K562 (cell line): ENCODE data around the gene CALCOCO2. TPM values are rescaled to one million over a fixed set of nuclear protein-coding genes. Genes with fewer than 3 reads are reported as not detected.
A peak's percentile ranks its signal among the peaks of the same experiment; 100 is the strongest.

ENCODE experiments used
- ARNT ChIP-seq, 2 experiments: fragments of 450-650 bp; IDR thresholded peaks; 2 replicates each; pipeline ENCODE4 v1.6.1; 2016; ENCODE audit warnings: mild to moderate bottlenecking in 1 of 2
- BCOR ChIP-seq: fragments of 450-650 bp; IDR thresholded peaks from 2 replicates; pipeline ENCODE4 v1.6.1; 2016
- CEBPG ChIP-seq, 3 experiments: fragments of 200-800 bp in 1 of 3; sonication (Bioruptor generic) in 1 of 3; sonication (generic) in 1 of 3; formaldehyde crosslinking in 1 of 3; IDR thresholded peaks in 2 of 3; conservative IDR thresholded peaks in 1 of 3; 2 replicates each; pipeline versions ENCODE4 v1.6.1 to v1.8.0; 2016 to 2022; ENCODE audit warnings: missing compliant biosample characterization in 2 of 3, missing genetic modification characterization in 2 of 3, mild to moderate bottlenecking in 1 of 3, missing genetic modification reagents in 1 of 3
- CREM ChIP-seq: IDR thresholded peaks from 2 replicates; pipeline ENCODE4 v1.6.1; 2014; ENCODE audit warnings: antibody characterized with exemption, low read depth
- CXXC5 ChIP-seq: fragments of 250-450 bp; sonication (Bioruptor Pico); IDR thresholded peaks from 2 replicates; pipeline ENCODE4 v1.8.0; 2022; ENCODE audit warnings: inconsistent platforms, mild to moderate bottlenecking, moderate library complexity
- EGR1 ChIP-seq: fragments of 450-650 bp; conservative IDR thresholded peaks from 2 replicates; pipeline ENCODE4 v1.6.1; 2017; ENCODE audit warnings: mild to moderate bottlenecking
- EP400 ChIP-seq: fragments of 450-650 bp; IDR thresholded peaks from 2 replicates; pipeline ENCODE4 v1.6.1; 2017; ENCODE audit warnings: antibody characterized with exemption, mild to moderate bottlenecking, moderate library complexity
- FOXA3 ChIP-seq, 2 experiments: fragments of 450-650 bp in 1 of 2; sonication (generic) in 1 of 2; formaldehyde crosslinking; IDR thresholded peaks in 1 of 2; conservative IDR thresholded peaks in 1 of 2; 2 replicates each; pipeline versions ENCODE4 v1.4.0 to v1.8.0; 2020 to 2022; ENCODE audit warnings: mild to moderate bottlenecking in 2 of 2, missing genetic modification reagents in 1 of 2
- HCFC1 ChIP-seq: IDR thresholded peaks from 2 replicates; pipeline ENCODE4 v1.6.1; 2012; ENCODE audit warnings: low read depth, low read length, improper control_type of control experiment
- HDAC2 ChIP-seq: fragments of 450-650 bp; IDR thresholded peaks from 2 replicates; pipeline ENCODE4 v1.6.1; 2016; ENCODE audit warnings: mild to moderate bottlenecking
- MYC ChIP-seq, 2 experiments: fragments of 250-450 bp in 1 of 2; sonication (Bioruptor Pico) in 1 of 2; IDR thresholded peaks; 2 replicates each; pipeline versions ENCODE4 v1.5.1 to v1.6.1; 2012 to 2021; ENCODE audit warnings: low read depth in 2 of 2, borderline replicate concordance in 1 of 2, improper control_type of control experiment in 1 of 2, low read length in 1 of 2, mild to moderate bottlenecking in 1 of 2, moderate library complexity in 1 of 2
- NFIC ChIP-seq: fragments of 450-650 bp; IDR thresholded peaks from 2 replicates; pipeline ENCODE4 v1.6.1; 2017; ENCODE audit warnings: mild to moderate bottlenecking, inconsistent platforms
- PCBP1 ChIP-seq: fragments of 200-400 bp; formaldehyde crosslinking; IDR thresholded peaks from 2 replicates; pipeline ENCODE4 v1.6.1; 2018; ENCODE audit warnings: mild to moderate bottlenecking, low read depth, low read length; ENCODE audit not compliant: poor library complexity, severe bottlenecking
- PHB ChIP-seq: fragments of 250-450 bp; sonication (Bioruptor Pico); IDR thresholded peaks from 2 replicates; pipeline ENCODE4 v1.5.0; 2021
- RBBP5 ChIP-seq: fragments of 200-600 bp; sonication (generic); IDR thresholded peaks from 2 replicates; pipeline ENCODE4 v1.6.1; 2012; ENCODE audit warnings: borderline replicate concordance, mild to moderate bottlenecking, low read length, control low read depth, inconsistent platforms; ENCODE audit not compliant: insufficient read depth, poor library complexity, severe bottlenecking
- RUNX1 ChIP-seq: sonication (generic); IDR thresholded peaks from 2 replicates; pipeline ENCODE4 v1.6.1; 2016; ENCODE audit warnings: antibody characterized with exemption, low read depth
- SMAD4 ChIP-seq: fragments of 250-450 bp; sonication (Bioruptor Pico); conservative IDR thresholded peaks from 2 replicates; pipeline ENCODE4 v1.8.0; 2021; ENCODE audit warnings: inconsistent platforms, mild to moderate bottlenecking, moderate library complexity
- SMARCC2 ChIP-seq: fragments of 450-650 bp; IDR thresholded peaks from 2 replicates; pipeline ENCODE4 v1.6.1; 2017; ENCODE audit warnings: antibody characterized with exemption, moderate library complexity, mild to moderate bottlenecking, low read depth
- SUPT5H ChIP-seq: fragments of 450-650 bp; IDR thresholded peaks from 2 replicates; pipeline ENCODE4 v1.6.1; 2016
- ZBED1 ChIP-seq: IDR thresholded peaks from 2 replicates; pipeline ENCODE4 v1.6.1; 2014
- ZNF143 ChIP-seq: sonication (generic); formaldehyde crosslinking; IDR thresholded peaks from 2 replicates; pipeline ENCODE4 v1.9.0; 2022; ENCODE audit warnings: mild to moderate bottlenecking, missing genetic modification reagents
- ZNF311 ChIP-seq: fragments of 250-450 bp; sonication (Bioruptor Pico); IDR thresholded peaks from 2 replicates; pipeline ENCODE4 v1.4.0; 2020; ENCODE audit warnings: mild to moderate bottlenecking, moderate library complexity
- polyA plus RNA-seq, 8 experiments: library from polyadenylated mRNA; depleted of rRNA in 4 of 8; stranded (reverse) in 5 of 8; unstranded in 3 of 8; fragments of >200 nt; fragmentation: Nextera tagmentation in 2 of 8; fragmentation: Illumina TruSeq in 1 of 8; extraction: Ambion mirVana in 2 of 8; extraction: Trizol in 1 of 8; gene quantifications; 2 replicates each; pipeline versions ENCODE4 v1.2.1 to v1.2.3, GENCODE V29; 2011 to 2014; ENCODE audit warnings: inconsistent platforms in 1 of 8, missing spikeins in 1 of 8
- total RNA-seq, 7 experiments: library from RNA; depleted of rRNA in 6 of 7; stranded (reverse); fragments of >200 nt in 6 of 7; fragmentation: Illumina TruSeq in 2 of 7; extraction: Trizol in 2 of 7; gene quantifications; 2 replicates each; pipeline versions ENCODE4 v1.2.1 to v1.2.3, GENCODE V29; 2011 to 2021; ENCODE audit warnings: low replicate concordance in 1 of 7
- TF ChIP-seq, protein P1 (sequence below): sonication (generic); formaldehyde crosslinking; IDR thresholded peaks from 2 replicates; pipeline ENCODE4 v1.8.1; 2023; ENCODE audit warnings: mild to moderate bottlenecking, missing genetic modification reagents
- TF ChIP-seq, protein P2 (sequence below): conservative IDR thresholded peaks from 2 replicates; pipeline ENCODE4 v1.6.1; 2011; ENCODE audit warnings: low read depth, mild to moderate bottlenecking, low read length; ENCODE audit not compliant: control insufficient read depth
- TF ChIP-seq, protein P3 (sequence below): fragments of 450-650 bp; IDR thresholded peaks from 2 replicates; pipeline ENCODE4 v1.6.1; 2016; ENCODE audit warnings: missing biosample characterization, missing genetic modification characterization

CALCOCO2 gene
- total and polyA plus RNA-seq, 9 of the 15 experiments (the other 6 are each of a cell fraction or from before 2014, with no cell fraction given) = 24.1 to 87.3 (median 67.5) TPM

DNA sequence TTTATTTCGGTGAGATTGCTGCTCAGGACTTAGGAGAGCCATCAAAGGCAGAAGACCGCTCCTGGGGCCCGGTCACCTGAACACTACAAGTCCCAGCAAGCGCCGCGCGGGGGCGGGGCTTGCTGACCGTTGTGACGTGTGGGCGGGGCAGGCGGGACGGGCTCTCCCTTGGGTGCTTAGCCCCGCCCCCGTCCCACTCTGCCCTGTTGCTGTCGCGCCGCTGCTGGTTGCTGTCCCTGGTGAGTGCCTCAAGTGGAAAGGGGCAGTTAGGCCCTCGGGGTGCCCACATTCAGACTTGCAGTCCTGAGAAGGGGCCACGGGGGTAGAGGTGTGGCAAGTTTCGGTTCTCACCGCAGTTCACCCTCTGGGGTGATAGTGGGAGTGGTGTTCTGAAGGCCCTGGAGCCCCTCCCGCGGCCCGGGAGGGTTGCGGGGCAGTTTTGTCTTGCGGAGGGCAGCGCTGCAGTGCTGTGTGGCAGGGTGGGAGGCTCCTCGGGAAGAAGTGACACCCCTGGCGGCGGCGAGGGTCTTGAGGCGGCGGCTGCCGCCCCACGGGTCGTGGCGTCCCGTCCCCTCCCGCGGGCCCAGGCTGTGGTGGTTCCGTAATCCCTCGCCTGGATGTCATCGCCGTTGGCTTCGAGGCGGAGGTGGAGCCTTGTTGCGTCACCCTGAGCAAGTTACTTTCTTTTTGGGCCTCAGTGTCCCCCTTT is at the start of gene CALCOCO2 (continued):
- TF ChIP-seq ARNT (IDR thresholded peaks at IDR 0.05) (no peak), FOXA3 (CRISPR knock-in tag; conservative IDR thresholded peaks at IDR 0.05 in 1 of 2, IDR thresholded peaks at IDR 0.05 in 1 of 2) (no peak), EGR1 (peak; percentile 85), CEBPG (CRISPR knock-in tag; IDR thresholded peaks at IDR 0.05) (peak; percentile 98), CEBPG (tag; conservative IDR thresholded peaks at IDR 0.05 in 1 of 2, IDR thresholded peaks at IDR 0.05 in 1 of 2) (peak; percentile 96 to 99), SMARCC2 (0 out of 2 replicates have a peak, but pooled peaks have one; percentile 50), HDAC2 (peak; percentile 50; the same call in 1 of the 2 replicates), PHB (CRISPR knock-in tag) (no peak), RUNX1 (no peak), ZBED1 (no peak), HCFC1 (peak; percentile 95), ZNF311 (no peak), PCBP1 (peak; percentile 72), SMAD4 (CRISPR knock-in tag) (peak; percentile 57; the same call in 1 of the 2 replicates), ZNF143 (peak; percentile 89), SUPT5H (peak; percentile 82), CXXC5 (CRISPR knock-in tag) (peak; percentile 68), EP400 (peak; percentile 74), BCOR (0 out of 2 replicates have a peak, but pooled peaks have one; percentile 24), CREM (peak; percentile 93), MYC (IDR thresholded peaks at IDR 0.05; ENCODE audit: low read depth, low read length) (no peak; the same call in none of the 2 replicates), MYC (CRISPR knock-in tag; IDR thresholded peaks at IDR 0.05; ENCODE audit: borderline replicate concordance, low read depth) (no peak), RBBP5 (peak; percentile 68), NFIC (no peak)
- TF ChIP-seq, protein P1, sequence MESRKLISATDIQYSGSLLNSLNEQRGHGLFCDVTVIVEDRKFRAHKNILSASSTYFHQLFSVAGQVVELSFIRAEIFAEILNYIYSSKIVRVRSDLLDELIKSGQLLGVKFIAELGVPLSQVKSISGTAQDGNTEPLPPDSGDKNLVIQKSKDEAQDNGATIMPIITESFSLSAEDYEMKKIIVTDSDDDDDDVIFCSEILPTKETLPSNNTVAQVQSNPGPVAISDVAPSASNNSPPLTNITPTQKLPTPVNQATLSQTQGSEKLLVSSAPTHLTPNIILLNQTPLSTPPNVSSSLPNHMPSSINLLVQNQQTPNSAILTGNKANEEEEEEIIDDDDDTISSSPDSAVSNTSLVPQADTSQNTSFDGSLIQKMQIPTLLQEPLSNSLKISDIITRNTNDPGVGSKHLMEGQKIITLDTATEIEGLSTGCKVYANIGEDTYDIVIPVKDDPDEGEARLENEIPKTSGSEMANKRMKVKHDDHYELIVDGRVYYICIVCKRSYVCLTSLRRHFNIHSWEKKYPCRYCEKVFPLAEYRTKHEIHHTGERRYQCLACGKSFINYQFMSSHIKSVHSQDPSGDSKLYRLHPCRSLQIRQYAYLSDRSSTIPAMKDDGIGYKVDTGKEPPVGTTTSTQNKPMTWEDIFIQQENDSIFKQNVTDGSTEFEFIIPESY = peak; percentile 19; the same call in 1 of the 2 replicates
- TF ChIP-seq, protein P2, sequence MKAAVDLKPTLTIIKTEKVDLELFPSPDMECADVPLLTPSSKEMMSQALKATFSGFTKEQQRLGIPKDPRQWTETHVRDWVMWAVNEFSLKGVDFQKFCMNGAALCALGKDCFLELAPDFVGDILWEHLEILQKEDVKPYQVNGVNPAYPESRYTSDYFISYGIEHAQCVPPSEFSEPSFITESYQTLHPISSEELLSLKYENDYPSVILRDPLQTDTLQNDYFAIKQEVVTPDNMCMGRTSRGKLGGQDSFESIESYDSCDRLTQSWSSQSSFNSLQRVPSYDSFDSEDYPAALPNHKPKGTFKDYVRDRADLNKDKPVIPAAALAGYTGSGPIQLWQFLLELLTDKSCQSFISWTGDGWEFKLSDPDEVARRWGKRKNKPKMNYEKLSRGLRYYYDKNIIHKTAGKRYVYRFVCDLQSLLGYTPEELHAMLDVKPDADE = peak; percentile 64
- TF ChIP-seq, protein P3, sequence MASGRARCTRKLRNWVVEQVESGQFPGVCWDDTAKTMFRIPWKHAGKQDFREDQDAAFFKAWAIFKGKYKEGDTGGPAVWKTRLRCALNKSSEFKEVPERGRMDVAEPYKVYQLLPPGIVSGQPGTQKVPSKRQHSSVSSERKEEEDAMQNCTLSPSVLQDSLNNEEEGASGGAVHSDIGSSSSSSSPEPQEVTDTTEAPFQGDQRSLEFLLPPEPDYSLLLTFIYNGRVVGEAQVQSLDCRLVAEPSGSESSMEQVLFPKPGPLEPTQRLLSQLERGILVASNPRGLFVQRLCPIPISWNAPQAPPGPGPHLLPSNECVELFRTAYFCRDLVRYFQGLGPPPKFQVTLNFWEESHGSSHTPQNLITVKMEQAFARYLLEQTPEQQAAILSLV = 0 out of 2 replicates have a peak, but pooled peaks have one; percentile 18
